ENCODE measurements around the gene QRFP.

Gene QRFP

GRCh38 chr9:130872508-130872907 is 24.1 kb downstream of the QRFP start:
- no peaks in the 10 kb centered on the region for H3K9me3 Mint-ChIP-seq
- DNase-seq (ENCODE audit: low spot score), result no peak
- no peaks in the 10 kb centered on the region for H3K4me1 Mint-ChIP-seq (ENCODE audit: low read depth)
- no peak overlapping the region for H3K27ac Mint-ChIP-seq
- peaks cover 20% of the 10 kb centered on the region for H3K36me3 Mint-ChIP-seq (ENCODE audit: low read depth)
- no peaks in the 10 kb centered on the region for H3K27me3 Mint-ChIP-seq (ENCODE audit: low read depth)
- H3K4me3 Mint-ChIP-seq, result no peak overlapping the region

- H3K4me3 Mint-ChIP-seq, result no peak overlapping the region
- peaks cover 17% of the 10 kb centered on the region for H3K36me3 Mint-ChIP-seq (ENCODE audit: low read depth)
- DNase-seq (ENCODE audit: low spot score), result no peak
- no peaks in the 10 kb centered on the region for H3K27me3 Mint-ChIP-seq (ENCODE audit: low read depth)
- H3K27ac Mint-ChIP-seq, result no peak overlapping the region
- no peaks in the 10 kb centered on the region for H3K4me1 Mint-ChIP-seq (ENCODE audit: low read depth)
- no peaks in the 10 kb centered on the region for H3K9me3 Mint-ChIP-seq
Observed at GRCh38 chr9:130872093-130872492, 24.5 kb downstream of the QRFP start.

GRCh38 chr9:130871395-130872062 is 25.1 kb downstream of the QRFP start:
- H3K36me3 Mint-ChIP-seq (ENCODE audit: low read depth), result peaks cover 17% of the 10 kb centered on the region
- no peak overlapping the region for H3K4me3 Mint-ChIP-seq

GRCh38 chr9:130870491-130871381 is 25.9 kb downstream of the QRFP start:
- DNase-seq (ENCODE audit: low spot score), result no peak
- peaks cover 18% of the 10 kb centered on the region for H3K36me3 Mint-ChIP-seq (ENCODE audit: low read depth)
- no peaks in the 10 kb centered on the region for H3K9me3 Mint-ChIP-seq
- H3K4me3 Mint-ChIP-seq, result no peak overlapping the region
- H3K4me1 Mint-ChIP-seq (ENCODE audit: low read depth), result peaks cover 3% of the 10 kb centered on the region
- no peak overlapping the region for H3K27ac Mint-ChIP-seq
- no peaks in the 10 kb centered on the region for H3K27me3 Mint-ChIP-seq (ENCODE audit: low read depth)

More at GRCh38 chr9:130871395-130872062, 25.1 kb downstream of the QRFP start:
- no peak for DNase-seq (ENCODE audit: low spot score)
- H3K9me3 Mint-ChIP-seq, result no peaks in the 10 kb centered on the region
- no peak overlapping the region for H3K27ac Mint-ChIP-seq
- H3K27me3 Mint-ChIP-seq (ENCODE audit: low read depth), result no peaks in the 10 kb centered on the region
- H3K4me1 Mint-ChIP-seq (ENCODE audit: low read depth), result peaks cover under 1% of the 10 kb centered on the region

GRCh38 chr9:130869250-130869649 is 27.4 kb downstream of the QRFP start:
- DNase-seq (ENCODE audit: low spot score), result no peak
- no peak overlapping the region for H3K27ac Mint-ChIP-seq
- H3K36me3 Mint-ChIP-seq (ENCODE audit: low read depth), result peaks cover 12% of the 10 kb centered on the region
- peaks cover 3% of the 10 kb centered on the region for H3K4me1 Mint-ChIP-seq (ENCODE audit: low read depth)
- no peak overlapping the region for H3K4me3 Mint-ChIP-seq
- H3K27me3 Mint-ChIP-seq (ENCODE audit: low read depth), result no peaks in the 10 kb centered on the region
- no peaks in the 10 kb centered on the region for H3K9me3 Mint-ChIP-seq

GRCh38 chr9:130868230-130868629 is 28.4 kb downstream of the QRFP start:
- peaks cover 10% of the 10 kb centered on the region for H3K36me3 Mint-ChIP-seq (ENCODE audit: low read depth)
- DNase-seq (ENCODE audit: low spot score), result no peak
- H3K4me1 Mint-ChIP-seq (ENCODE audit: low read depth), result peaks cover 3% of the 10 kb centered on the region
- H3K4me3 Mint-ChIP-seq, result no peak overlapping the region
- H3K27ac Mint-ChIP-seq, result no peak overlapping the region
- no peaks in the 10 kb centered on the region for H3K9me3 Mint-ChIP-seq
- H3K27me3 Mint-ChIP-seq (ENCODE audit: low read depth), result no peaks in the 10 kb centered on the region

GRCh38 chr9:130867556-130867955 is 29.1 kb downstream of the QRFP start:
- no peak for DNase-seq (ENCODE audit: low spot score)
- H3K27ac Mint-ChIP-seq, result no peak overlapping the region
- peaks cover 3% of the 10 kb centered on the region for H3K4me1 Mint-ChIP-seq (ENCODE audit: low read depth)
- no peak overlapping the region for H3K4me3 Mint-ChIP-seq
- H3K27me3 Mint-ChIP-seq (ENCODE audit: low read depth), result no peaks in the 10 kb centered on the region
- H3K36me3 Mint-ChIP-seq (ENCODE audit: low read depth), result peaks cover 8% of the 10 kb centered on the region
- H3K9me3 Mint-ChIP-seq, result no peaks in the 10 kb centered on the region

- Mint-ChIP-seq H3K27me3 (ENCODE audit: low read depth) (no peaks in the 10 kb centered on the region), H3K9me3 (no peaks in the 10 kb centered on the region), H3K36me3 (ENCODE audit: low read depth) (peaks cover 4% of the 10 kb centered on the region), H3K27ac (no peak overlapping the region), H3K4me1 (ENCODE audit: low read depth) (peaks cover 3% of the 10 kb centered on the region), H3K4me3 (no peak overlapping the region)
- DNase-seq (ENCODE audit: low spot score), result peak; percentile 33
Observed at GRCh38 chr9:130866474-130866965, 30.1 kb downstream of the QRFP start.

- Mint-ChIP-seq H3K9me3 (no peaks in the 10 kb centered on the region), H3K27me3 (ENCODE audit: low read depth) (no peaks in the 10 kb centered on the region), H3K36me3 (ENCODE audit: low read depth) (peaks cover 4% of the 10 kb centered on the region), H3K27ac (no peak overlapping the region), H3K4me3 (no peak overlapping the region), H3K4me1 (ENCODE audit: low read depth) (peaks cover 3% of the 10 kb centered on the region)
- no peak for DNase-seq (ENCODE audit: low spot score)
Observed at GRCh38 chr9:130865921-130866320, 30.7 kb downstream of the QRFP start.

- Mint-ChIP-seq H3K9me3 (no peaks in the 10 kb centered on the region), H3K36me3 (ENCODE audit: low read depth) (peaks cover 1% of the 10 kb centered on the region), H3K27ac (no peak overlapping the region), H3K27me3 (ENCODE audit: low read depth) (no peaks in the 10 kb centered on the region), H3K4me1 (ENCODE audit: low read depth) (peaks cover 3% of the 10 kb centered on the region), H3K4me3 (no peak overlapping the region)
- no peak for DNase-seq (ENCODE audit: low spot score)
Observed at GRCh38 chr9:130864541-130864940, 32.1 kb downstream of the QRFP start.

GRCh38 chr9:130862747-130863146 is 33.9 kb downstream of the QRFP start:
- DNase-seq (ENCODE audit: low spot score), result no peak
- Mint-ChIP-seq H3K27me3 (ENCODE audit: low read depth) (no peaks in the 10 kb centered on the region), H3K4me3 (no peak overlapping the region), H3K4me1 (ENCODE audit: low read depth) (peaks cover 3% of the 10 kb centered on the region), H3K36me3 (ENCODE audit: low read depth) (peaks cover 1% of the 10 kb centered on the region), H3K27ac (no peak overlapping the region), H3K9me3 (no peaks in the 10 kb centered on the region)

GRCh38 chr9:130862217-130862616 is 34.4 kb downstream of the QRFP start:
- no peak overlapping the region for H3K4me3 Mint-ChIP-seq
- H3K27ac Mint-ChIP-seq, result no peak overlapping the region
- peaks cover 5% of the 10 kb centered on the region for H3K36me3 Mint-ChIP-seq (ENCODE audit: low read depth)
- no peaks in the 10 kb centered on the region for H3K27me3 Mint-ChIP-seq (ENCODE audit: low read depth)
- H3K9me3 Mint-ChIP-seq, result no peaks in the 10 kb centered on the region
- DNase-seq (ENCODE audit: low spot score), result no peak
- H3K4me1 Mint-ChIP-seq (ENCODE audit: low read depth), result peaks cover 3% of the 10 kb centered on the region

GRCh38 chr9:130861372-130862180 is 35.0 kb downstream of the QRFP start:
- Mint-ChIP-seq H3K27ac (no peak overlapping the region), H3K27me3 (ENCODE audit: low read depth) (no peaks in the 10 kb centered on the region), H3K4me1 (ENCODE audit: low read depth) (peaks cover 3% of the 10 kb centered on the region), H3K36me3 (ENCODE audit: low read depth) (peaks cover 5% of the 10 kb centered on the region), H3K4me3 (no peak overlapping the region), H3K9me3 (no peaks in the 10 kb centered on the region)
- no peak for DNase-seq (ENCODE audit: low spot score)

Measured in T-helper 2 cell treated with Interferon-gamma antibody and Interleukin-4, amounts not matched to agents 5 μg/mL and 100 μg/mL, for 36 hours (primary cell).